ENCODE measurements around the gene SFTA2.

DNA sequence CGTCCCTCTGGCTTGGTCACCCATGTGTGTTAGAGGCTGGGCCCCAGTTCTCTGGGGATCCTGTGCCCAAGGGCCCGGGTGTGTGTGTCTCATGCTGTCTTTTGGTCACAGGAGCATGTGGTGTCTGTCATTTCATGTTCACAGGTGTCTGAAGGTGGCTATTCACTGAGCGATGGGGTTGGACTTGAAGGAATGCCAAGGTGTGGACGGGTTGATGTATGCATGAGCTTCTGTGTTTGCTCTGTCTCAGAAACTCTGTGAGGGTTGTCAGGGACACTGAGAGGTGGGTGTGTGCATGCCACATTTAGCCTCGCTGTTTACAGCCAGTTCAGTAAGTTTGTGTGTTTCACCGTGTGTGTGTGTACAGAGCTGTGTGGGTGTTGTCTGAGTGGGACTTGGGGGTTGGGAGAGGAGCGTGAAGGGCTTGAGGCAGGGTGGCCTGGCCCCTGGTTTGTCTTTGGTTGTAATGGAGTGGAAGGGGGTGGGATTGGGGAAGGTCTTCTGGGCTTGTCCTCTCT lies 46.4 kb downstream of the SFTA2 start:
- TF ChIP-seq POLR2AphosphoS5 (IDR thresholded peaks at IDR 0.05; ENCODE audit: insufficient read depth in 1 of 2, low read depth in 1 of 2) (no peak), POLR2A (IDR thresholded peaks at IDR 0.05) (no peak)
- TF ChIP-seq, protein P1, sequence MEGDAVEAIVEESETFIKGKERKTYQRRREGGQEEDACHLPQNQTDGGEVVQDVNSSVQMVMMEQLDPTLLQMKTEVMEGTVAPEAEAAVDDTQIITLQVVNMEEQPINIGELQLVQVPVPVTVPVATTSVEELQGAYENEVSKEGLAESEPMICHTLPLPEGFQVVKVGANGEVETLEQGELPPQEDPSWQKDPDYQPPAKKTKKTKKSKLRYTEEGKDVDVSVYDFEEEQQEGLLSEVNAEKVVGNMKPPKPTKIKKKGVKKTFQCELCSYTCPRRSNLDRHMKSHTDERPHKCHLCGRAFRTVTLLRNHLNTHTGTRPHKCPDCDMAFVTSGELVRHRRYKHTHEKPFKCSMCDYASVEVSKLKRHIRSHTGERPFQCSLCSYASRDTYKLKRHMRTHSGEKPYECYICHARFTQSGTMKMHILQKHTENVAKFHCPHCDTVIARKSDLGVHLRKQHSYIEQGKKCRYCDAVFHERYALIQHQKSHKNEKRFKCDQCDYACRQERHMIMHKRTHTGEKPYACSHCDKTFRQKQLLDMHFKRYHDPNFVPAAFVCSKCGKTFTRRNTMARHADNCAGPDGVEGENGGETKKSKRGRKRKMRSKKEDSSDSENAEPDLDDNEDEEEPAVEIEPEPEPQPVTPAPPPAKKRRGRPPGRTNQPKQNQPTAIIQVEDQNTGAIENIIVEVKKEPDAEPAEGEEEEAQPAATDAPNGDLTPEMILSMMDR (IDR thresholded peaks at IDR 0.05) = no peak

Measured in vagina (tissue), 2 donors.